Endothelial cell (in vitro differentiated cells): ENCODE measurements around the gene PNKP. TPM values are rescaled to one million over a fixed set of nuclear protein-coding genes. Genes with fewer than 3 reads are reported as not detected.
A peak's percentile ranks its signal among the peaks of the same experiment; 100 is the strongest.

Experiments
- DNase-seq: peaks from one replicate; pipeline ENCODE4 v3.0.0; 2021; ENCODE audit warnings: low spot score
- H3K27ac Mint-ChIP-seq: one replicate; pipeline ENCODE4 v1.8.0; 2021; ENCODE audit warnings: mixed read lengths, inconsistent platforms; ENCODE audit not compliant: unreplicated experiment
- H3K27me3 Mint-ChIP-seq: one replicate; pipeline ENCODE4 v1.8.0; 2021; ENCODE audit warnings: mild to moderate bottlenecking, moderate library complexity, mixed read lengths, inconsistent platforms; ENCODE audit not compliant: unreplicated experiment
- H3K36me3 Mint-ChIP-seq: one replicate; pipeline ENCODE4 v1.8.0; 2021; ENCODE audit warnings: mild to moderate bottlenecking, low read depth, mixed read lengths, inconsistent platforms; ENCODE audit not compliant: unreplicated experiment
- H3K4me1 Mint-ChIP-seq: one replicate; pipeline ENCODE4 v1.8.0; 2021; ENCODE audit warnings: mild to moderate bottlenecking, mixed read lengths, inconsistent platforms; ENCODE audit not compliant: unreplicated experiment
- H3K4me3 Mint-ChIP-seq: one replicate; pipeline ENCODE4 v1.8.0; 2021; ENCODE audit warnings: mild to moderate bottlenecking, mixed read lengths, inconsistent platforms; ENCODE audit not compliant: unreplicated experiment
- H3K9me3 Mint-ChIP-seq: one replicate; pipeline ENCODE4 v1.8.0; 2021; ENCODE audit warnings: mixed read lengths, inconsistent platforms; ENCODE audit not compliant: unreplicated experiment
- total RNA-seq: library from RNA; stranded (reverse); fragmentation: NEBNext Ultra II Directional; extraction: Animal tissue kit (Norgen Biotek cat#: 25700); gene quantifications from one replicate; pipeline ENCODE4 v1.2.1, GENCODE V29; 2021; ENCODE audit not compliant: unreplicated experiment
- TF ChIP-seq, protein P1 (sequence below): fragments of 200-600 bp; sonication (generic); IDR thresholded peaks from one replicate; pipeline ENCODE4 v1.5.0; 2021; ENCODE audit warnings: antibody characterized with exemption; ENCODE audit not compliant: unreplicated experiment

PNKP gene
- total RNA-seq, 1 donor from 2014 or later, result 96.0 TPM

DNA sequence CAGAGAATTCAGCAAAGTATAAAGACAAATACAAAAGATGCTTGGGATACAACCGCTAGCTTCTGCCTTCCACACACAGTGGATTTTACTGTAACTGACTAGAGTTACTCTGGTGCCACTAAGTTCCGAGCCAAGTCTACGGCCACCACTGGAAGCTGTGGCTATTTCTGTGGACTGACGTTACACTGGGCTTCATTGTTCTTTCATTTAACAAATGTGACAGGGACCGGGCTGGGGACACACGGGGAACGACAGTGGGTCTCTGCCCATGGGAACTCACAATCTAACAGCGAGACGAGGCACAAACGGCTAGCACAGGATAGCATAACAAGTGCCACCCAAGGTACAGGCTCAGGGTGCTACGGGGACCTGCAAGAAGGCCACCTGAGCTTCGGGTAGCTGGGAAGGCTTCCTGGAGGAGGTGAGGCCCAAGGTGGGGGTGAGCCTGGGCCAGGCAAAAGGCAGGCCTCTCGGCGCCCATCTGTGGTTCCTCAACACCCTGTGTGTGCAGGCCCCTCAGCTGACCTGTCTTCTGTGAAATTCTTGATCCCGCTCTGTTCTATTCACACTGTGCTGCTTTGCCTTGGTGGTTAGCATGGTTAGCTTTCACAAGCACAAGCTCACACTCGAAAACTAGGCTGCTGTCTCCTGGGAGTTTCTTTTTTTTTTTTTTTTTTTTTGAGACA, 39.6 kb upstream of the PNKP start:
- Mint-ChIP-seq H3K36me3 (peaks cover 21% of the 10 kb centered on the region), H3K27ac (no peak overlapping the region)

DNA sequence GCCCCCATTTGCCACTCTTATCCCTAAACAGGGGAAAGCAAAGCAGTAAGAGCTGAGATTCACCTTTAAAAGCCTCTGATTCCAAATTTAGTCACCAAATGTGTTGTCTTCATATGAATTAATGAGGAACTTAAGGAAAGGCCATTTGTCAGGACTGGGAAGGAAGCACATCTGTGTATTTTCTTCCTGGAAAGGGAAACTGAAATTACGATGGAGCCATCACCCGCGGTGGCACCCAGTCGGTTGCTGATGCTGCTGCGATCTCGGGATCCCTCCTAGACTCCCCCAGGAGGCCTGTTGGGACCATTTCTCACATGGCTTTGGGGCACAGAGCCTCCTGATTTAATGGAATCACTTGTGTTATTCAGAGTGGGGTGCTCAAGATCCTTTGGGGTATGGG, 36.8 kb upstream of the PNKP start:
- no peak for DNase-seq
- Mint-ChIP-seq H3K4me3 (no peak overlapping the region), H3K9me3 (no peaks in the 10 kb centered on the region), H3K27me3 (peaks cover 12% of the 10 kb centered on the region), H3K27ac (no peak overlapping the region), H3K4me1 (no peaks in the 10 kb centered on the region), H3K36me3 (peaks cover 16% of the 10 kb centered on the region)
- TF ChIP-seq, protein P1, sequence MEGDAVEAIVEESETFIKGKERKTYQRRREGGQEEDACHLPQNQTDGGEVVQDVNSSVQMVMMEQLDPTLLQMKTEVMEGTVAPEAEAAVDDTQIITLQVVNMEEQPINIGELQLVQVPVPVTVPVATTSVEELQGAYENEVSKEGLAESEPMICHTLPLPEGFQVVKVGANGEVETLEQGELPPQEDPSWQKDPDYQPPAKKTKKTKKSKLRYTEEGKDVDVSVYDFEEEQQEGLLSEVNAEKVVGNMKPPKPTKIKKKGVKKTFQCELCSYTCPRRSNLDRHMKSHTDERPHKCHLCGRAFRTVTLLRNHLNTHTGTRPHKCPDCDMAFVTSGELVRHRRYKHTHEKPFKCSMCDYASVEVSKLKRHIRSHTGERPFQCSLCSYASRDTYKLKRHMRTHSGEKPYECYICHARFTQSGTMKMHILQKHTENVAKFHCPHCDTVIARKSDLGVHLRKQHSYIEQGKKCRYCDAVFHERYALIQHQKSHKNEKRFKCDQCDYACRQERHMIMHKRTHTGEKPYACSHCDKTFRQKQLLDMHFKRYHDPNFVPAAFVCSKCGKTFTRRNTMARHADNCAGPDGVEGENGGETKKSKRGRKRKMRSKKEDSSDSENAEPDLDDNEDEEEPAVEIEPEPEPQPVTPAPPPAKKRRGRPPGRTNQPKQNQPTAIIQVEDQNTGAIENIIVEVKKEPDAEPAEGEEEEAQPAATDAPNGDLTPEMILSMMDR, result no peak

More for the DNA sequence above, 39.6 kb upstream of the PNKP start:
- H3K9me3 Mint-ChIP-seq, result no peaks in the 10 kb centered on the region
- H3K27me3 Mint-ChIP-seq, result peaks cover 13% of the 10 kb centered on the region
- H3K4me1 Mint-ChIP-seq, result peaks cover 16% of the 10 kb centered on the region
- no peak overlapping the region for H3K4me3 Mint-ChIP-seq
- TF ChIP-seq, protein P1, result no peak
- no peak for DNase-seq

DNA sequence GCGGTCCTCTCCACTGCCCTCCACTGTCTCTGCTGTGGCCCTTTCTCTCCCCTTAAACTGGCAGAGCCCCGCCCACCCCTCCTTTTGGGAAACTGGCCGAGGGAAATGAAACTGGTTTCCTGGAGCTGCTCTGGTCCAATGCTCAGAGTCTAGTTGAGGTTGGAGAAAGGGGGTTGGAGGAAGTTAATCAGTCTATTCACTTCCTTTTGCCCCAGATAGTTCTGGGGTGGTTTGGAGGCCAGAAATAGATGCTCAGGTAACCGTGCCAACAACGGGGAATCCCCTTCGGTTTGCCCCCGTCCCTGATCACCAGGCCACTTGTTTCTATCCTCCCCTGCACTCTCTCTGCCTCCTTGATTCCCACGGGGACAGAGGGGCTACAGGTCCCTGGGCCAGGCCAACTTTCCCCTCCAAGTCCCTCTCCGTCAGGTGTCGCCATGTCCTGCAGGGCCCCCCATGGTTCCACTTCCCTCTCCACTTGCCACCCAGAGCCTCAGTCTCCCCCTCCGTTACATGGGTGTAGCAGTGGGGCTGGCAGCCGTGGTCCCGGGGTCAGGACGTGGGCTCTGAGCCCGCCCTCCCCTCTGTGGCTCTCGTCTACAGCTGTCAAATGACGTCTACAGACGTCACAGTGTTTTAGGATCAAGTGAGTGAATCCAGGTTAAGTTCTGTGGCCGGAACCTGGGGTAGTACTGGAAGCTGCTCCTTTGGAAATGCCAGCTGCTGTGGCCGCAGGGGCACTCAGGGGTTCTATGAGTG, 29.7 kb upstream of the PNKP start, which contains the start of gene IL4I1:
Gene IL4I1, minus strand, starts transcription at position 25 of the 759 bp plus-strand sequence. CDS start 727 bp downstream, outside the sequence.
- Mint-ChIP-seq H3K36me3 (peaks cover 11% of the 10 kb centered on the region), H3K27me3 (peaks cover 12% of the 10 kb centered on the region), H3K9me3 (no peaks in the 10 kb centered on the region), H3K4me1 (peaks cover 18% of the 10 kb centered on the region), H3K4me3 (peak within 1 kb of the TSS; percentile 25), H3K27ac (peak within 1 kb of the TSS; percentile 48)
- no peak for DNase-seq
- TF ChIP-seq, protein P1, result no peak

DNA sequence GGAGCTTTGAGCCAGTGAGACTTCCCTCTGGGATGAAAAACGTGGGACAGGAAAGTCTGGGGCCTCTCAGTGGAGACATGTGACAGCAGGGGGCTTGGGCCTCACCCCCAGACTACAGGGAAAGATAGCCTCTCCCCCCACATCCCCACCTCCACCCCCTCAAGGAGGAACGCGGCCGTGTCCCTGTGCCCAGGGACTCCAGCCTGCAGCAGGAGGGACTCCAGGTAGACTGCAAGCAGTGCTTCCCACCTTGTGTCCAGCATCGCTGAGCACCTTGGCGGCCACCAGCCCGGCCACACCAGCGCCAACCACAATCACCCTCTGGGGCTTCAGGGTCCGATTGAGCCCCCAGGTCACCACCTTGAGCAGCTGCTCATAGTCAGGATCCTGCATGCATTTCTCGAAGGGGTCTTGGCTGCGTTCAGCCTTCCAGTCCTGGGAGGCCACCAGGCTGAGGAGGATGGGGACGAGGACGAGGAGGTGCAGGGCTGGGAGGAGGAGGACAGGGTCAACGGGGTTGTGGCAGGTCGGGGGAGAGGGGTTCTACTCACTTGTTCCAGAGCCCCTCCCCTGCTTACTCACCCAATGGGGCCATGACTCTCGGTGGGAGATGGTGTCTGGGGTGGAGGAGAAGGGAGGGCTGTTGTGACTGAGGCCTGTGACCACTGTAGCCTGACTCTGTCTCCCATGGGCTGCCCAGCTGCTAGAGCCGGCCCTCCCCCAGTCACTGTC, 28.4 kb upstream of the PNKP start:
- H3K4me1 Mint-ChIP-seq, result peaks cover 18% of the 10 kb centered on the region
- TF ChIP-seq, protein P1, result no peak
- peaks cover 11% of the 10 kb centered on the region for H3K36me3 Mint-ChIP-seq
- H3K9me3 Mint-ChIP-seq, result no peaks in the 10 kb centered on the region
- no peak overlapping the region for H3K27ac Mint-ChIP-seq
- DNase-seq, result no peak
- no peak overlapping the region for H3K4me3 Mint-ChIP-seq
- peaks cover 17% of the 10 kb centered on the region for H3K27me3 Mint-ChIP-seq
